Measurements from ENCODE around the gene CHADL. TPM values are rescaled to one million over a fixed set of nuclear protein-coding genes. Genes with fewer than 3 reads are reported as not detected.

Gene CHADL, protein sequence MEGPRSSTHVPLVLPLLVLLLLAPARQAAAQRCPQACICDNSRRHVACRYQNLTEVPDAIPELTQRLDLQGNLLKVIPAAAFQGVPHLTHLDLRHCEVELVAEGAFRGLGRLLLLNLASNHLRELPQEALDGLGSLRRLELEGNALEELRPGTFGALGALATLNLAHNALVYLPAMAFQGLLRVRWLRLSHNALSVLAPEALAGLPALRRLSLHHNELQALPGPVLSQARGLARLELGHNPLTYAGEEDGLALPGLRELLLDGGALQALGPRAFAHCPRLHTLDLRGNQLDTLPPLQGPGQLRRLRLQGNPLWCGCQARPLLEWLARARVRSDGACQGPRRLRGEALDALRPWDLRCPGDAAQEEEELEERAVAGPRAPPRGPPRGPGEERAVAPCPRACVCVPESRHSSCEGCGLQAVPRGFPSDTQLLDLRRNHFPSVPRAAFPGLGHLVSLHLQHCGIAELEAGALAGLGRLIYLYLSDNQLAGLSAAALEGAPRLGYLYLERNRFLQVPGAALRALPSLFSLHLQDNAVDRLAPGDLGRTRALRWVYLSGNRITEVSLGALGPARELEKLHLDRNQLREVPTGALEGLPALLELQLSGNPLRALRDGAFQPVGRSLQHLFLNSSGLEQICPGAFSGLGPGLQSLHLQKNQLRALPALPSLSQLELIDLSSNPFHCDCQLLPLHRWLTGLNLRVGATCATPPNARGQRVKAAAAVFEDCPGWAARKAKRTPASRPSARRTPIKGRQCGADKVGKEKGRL
- total RNA-seq = 10 to 100 TPM in 2 of 4 donors, 1 to 10 TPM in 2; 7.5 to 13.2 (median 10.3) TPM

DNA sequence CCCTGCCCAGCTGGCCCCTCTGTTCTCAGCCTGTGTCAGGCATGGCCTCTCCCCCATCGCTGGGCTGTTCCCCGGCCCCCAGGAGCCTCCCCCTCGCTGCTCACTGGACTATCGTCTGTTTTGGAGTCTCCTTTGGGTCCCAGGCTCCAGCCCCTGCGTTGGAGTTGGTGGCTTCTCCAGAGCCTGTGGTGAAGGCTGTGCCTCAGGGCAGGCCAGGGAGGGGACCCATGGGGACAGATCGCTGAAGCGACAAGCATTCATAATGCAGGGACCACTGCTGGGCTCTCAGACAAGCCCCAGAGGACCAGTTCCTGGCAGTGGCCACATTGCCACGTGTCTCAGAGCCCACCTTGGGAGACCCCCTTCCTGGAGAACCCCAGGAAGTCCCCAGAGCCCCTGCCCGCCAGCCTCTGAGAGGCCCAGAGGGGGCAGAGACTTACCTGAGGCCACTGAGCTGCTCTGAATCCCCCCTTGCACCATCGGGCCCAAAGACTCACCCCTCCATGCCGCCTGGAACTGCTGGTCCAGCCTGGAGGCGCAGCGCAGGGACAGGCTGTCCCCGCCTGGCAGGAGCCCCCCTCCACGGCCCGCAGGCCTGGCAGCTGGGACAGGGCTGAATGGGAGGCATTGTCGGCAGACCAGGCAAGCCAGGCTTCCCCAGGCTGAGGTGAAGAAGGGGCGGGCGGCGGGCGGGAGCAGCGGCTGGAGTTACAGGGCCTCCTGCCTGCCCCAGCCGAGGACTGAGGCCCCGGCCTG, at the start of gene CHADL:
Gene CHADL, minus strand, starts transcription at position 555 of the 756 bp plus-strand sequence. Its CDS starts 50 bp downstream, at position 505.
- TF ChIP-seq POLR2AphosphoS5 (IDR thresholded peaks at IDR 0.05) (peak in 1 of 2 donors; percentile 48), POLR2A (IDR thresholded peaks at IDR 0.05; ENCODE audit: low read depth) (no peak)
- H3K9me3 ChIP-seq = no peaks in the 10 kb centered on the region
- 59% methylated on average over 9 of the region's 24 CpGs for WGBS
- H3K4me3 ChIP-seq = peak within 1 kb of the TSS in 2 of 4 donors; percentile 19 to 29
- H3K4me1 ChIP-seq = peaks cover 18 to 29% (median 27%) of the 10 kb centered on the region in 4 donors
- intact Hi-C loops (cut with DNase I) = no loop called here
- H3K27ac ChIP-seq (replicated peaks in 1 of 4) = peak within 1 kb of the TSS; percentile 16 to 69 (median 50)
- H3K36me3 ChIP-seq = peaks cover 0 to 6% (median 3%) of the 10 kb centered on the region in 4 donors
- no peak for DNase-seq (ENCODE audit: extremely low spot score)
- no peaks in the 10 kb centered on the region for H3K27me3 ChIP-seq

DNA sequence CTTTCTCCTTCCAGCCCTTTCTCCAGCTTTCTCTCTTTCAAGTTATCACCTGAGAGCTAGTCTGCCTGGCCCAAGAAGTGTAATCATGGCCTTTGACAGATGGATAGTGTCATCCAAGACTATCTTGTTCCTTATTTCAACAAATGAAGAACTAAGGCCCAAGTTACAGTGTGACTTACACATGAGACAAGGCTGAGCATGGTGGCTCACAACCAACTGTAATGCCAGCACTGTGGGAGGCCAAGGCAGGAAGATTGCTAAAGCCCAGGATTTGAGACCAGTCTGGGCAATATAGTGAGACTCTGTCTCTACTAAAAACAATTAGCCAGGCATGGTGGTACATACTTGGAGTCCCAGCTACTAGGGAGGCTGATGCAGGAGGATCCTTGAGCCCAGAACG, 48.9 kb upstream of the CHADL start:
- peaks cover 0 to 2% (median under 1%) of the 10 kb centered on the region in 4 donors for H3K36me3 ChIP-seq
- peaks cover 18 to 30% (median 26%) of the 10 kb centered on the region in 4 donors for H3K4me1 ChIP-seq
- no peak overlapping the region for H3K4me3 ChIP-seq
- no peaks in the 10 kb centered on the region for H3K9me3 ChIP-seq
- H3K27ac ChIP-seq (replicated peaks in 1 of 4) = peak overlapping the region in 1 of 4 donors; percentile 68
- H3K27me3 ChIP-seq = no peaks in the 10 kb centered on the region
- intact Hi-C loops (cut with DNase I) = no loop called here
- TF ChIP-seq, protein P1, sequence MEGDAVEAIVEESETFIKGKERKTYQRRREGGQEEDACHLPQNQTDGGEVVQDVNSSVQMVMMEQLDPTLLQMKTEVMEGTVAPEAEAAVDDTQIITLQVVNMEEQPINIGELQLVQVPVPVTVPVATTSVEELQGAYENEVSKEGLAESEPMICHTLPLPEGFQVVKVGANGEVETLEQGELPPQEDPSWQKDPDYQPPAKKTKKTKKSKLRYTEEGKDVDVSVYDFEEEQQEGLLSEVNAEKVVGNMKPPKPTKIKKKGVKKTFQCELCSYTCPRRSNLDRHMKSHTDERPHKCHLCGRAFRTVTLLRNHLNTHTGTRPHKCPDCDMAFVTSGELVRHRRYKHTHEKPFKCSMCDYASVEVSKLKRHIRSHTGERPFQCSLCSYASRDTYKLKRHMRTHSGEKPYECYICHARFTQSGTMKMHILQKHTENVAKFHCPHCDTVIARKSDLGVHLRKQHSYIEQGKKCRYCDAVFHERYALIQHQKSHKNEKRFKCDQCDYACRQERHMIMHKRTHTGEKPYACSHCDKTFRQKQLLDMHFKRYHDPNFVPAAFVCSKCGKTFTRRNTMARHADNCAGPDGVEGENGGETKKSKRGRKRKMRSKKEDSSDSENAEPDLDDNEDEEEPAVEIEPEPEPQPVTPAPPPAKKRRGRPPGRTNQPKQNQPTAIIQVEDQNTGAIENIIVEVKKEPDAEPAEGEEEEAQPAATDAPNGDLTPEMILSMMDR (IDR thresholded peaks at IDR 0.05) = no peak
- TF ChIP-seq EP300 (IDR thresholded peaks at IDR 0.05) = no peak
- no peak for TF ChIP-seq POLR2A (IDR thresholded peaks at IDR 0.05; ENCODE audit: low read depth)
- no peak for TF ChIP-seq POLR2AphosphoS5 (IDR thresholded peaks at IDR 0.05)
- WGBS = 100% methylated on average over 1 of the region's 1 CpG
- DNase-seq (ENCODE audit: extremely low spot score) = no peak

DNA sequence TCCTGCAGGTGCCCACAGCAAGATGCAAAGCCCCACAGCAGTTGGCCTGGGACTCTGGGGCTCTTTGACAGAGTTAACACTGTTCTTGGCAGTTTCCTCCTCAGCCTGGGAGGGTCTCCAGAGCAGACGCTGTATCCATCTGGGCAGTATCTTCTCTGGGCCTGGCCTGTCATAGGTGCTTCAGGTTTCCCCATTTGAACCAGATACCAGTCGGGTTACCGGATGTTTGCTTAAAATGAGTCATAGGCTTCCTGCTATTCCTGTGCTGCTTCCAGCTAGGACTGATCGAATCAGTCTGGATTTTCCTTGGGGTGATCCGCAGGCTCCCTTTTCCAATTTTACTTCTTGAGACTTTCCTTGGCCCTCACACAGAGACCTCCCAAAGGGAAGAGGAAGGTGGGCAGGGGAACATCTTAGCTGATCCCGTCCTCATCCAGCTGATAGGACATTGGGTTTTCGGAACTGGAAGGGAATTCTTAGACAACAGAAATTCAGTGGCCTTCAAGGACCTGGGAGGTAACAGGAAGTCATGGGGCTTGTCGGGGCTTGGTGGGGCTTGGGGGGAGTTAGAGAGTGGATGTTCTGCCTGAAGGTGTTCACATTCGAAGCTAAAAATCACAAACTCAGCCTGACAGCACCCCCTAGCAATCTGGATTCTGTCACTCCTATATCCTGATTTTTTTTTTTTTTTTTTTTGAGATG, 47.7 kb upstream of the CHADL start:
- Histone ChIP-seq H3K27me3 (no peaks in the 10 kb centered on the region), H3K4me1 (peaks cover 22 to 36% (median 28%) of the 10 kb centered on the region in 4 donors), H3K9me3 (no peaks in the 10 kb centered on the region), H3K27ac (replicated peaks in 1 of 4) (peak overlapping the region; percentile 42 to 68 (median 50)), H3K36me3 (peaks cover 0 to 14% (median 9%) of the 10 kb centered on the region in 4 donors), H3K4me3 (no peak overlapping the region)
- no peak for DNase-seq (ENCODE audit: extremely low spot score)
- 40% methylated on average over 9 of the region's 9 CpGs for WGBS
- TF ChIP-seq POLR2AphosphoS5 (IDR thresholded peaks at IDR 0.05) = peak; percentile 13 to 29
- TF ChIP-seq, protein P1 (IDR thresholded peaks at IDR 0.05) = no peak
- intact Hi-C loops (cut with DNase I) = no loop called here

DNA sequence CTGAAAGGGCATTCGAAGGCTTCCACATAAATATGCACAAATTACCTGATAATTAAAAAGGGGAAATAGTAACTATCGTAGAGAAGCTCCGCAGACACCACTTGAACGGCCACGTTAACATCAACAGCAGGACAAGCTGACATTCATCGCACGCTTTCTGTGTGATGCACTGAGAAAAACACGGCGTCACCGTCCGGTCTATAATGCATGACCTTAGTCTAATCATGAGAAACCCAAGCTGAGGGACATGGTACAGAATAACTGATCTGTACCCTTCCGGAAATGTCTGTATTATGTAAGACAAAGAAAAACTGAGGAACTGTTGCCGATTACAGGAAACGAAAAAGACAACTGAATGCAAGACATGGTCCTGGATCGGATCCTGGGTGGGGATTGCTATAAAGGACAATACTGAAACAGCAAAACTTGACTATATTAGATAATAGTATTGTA, 45.9 kb upstream of the CHADL start:
- 2% methylated on average over 15 of the region's 15 CpGs for WGBS
- Histone ChIP-seq H3K4me1 (peaks cover 22 to 36% (median 28%) of the 10 kb centered on the region in 4 donors), H3K4me3 (peak overlapping the region; percentile 72 to 85 (median 81)), H3K9me3 (no peaks in the 10 kb centered on the region), H3K36me3 (peaks cover 0 to 32% (median 24%) of the 10 kb centered on the region in 4 donors), H3K27me3 (no peaks in the 10 kb centered on the region), H3K27ac (replicated peaks in 1 of 4) (peak overlapping the region; percentile 66 to 90 (median 78))
- intact Hi-C loops (cut with DNase I) = no loop called here
- no peak for TF ChIP-seq POLR2A (IDR thresholded peaks at IDR 0.05; ENCODE audit: low read depth)
- no peak for TF ChIP-seq EP300 (IDR thresholded peaks at IDR 0.05)
- no peak for TF ChIP-seq POLR2AphosphoS5 (IDR thresholded peaks at IDR 0.05)
- TF ChIP-seq, protein P1 (IDR thresholded peaks at IDR 0.05) = no peak
- no peak for DNase-seq (ENCODE audit: extremely low spot score)

All from esophagus muscularis mucosa (tissue), 4 donors.